Astrocyte of the cerebellum (primary cell): ENCODE results near the gene PRKCE.

Experiments used
- DNase-seq: peaks from one replicate; pipeline ENCODE4 v3.0.0-alpha.2; 2011; ENCODE audit warnings: low read depth
- H3K4me3 ChIP-seq: 2 replicates; pipeline ENCODE4 v1.5.1; 2011; ENCODE audit warnings: mild to moderate bottlenecking, low read depth, low read length, moderate library complexity
- in situ Hi-C: cut with HindIII; loops from 2 replicates; pipeline ENCODE4 v1.10.0; 2017; ENCODE audit warnings: low sequenced_read_pairs
- TF ChIP-seq, protein P1 (sequence below): IDR thresholded peaks from 2 replicates; pipeline ENCODE4 v1.5.1; 2012; ENCODE audit warnings: low read length, low read depth, moderate library complexity, mild to moderate bottlenecking; ENCODE audit errors: missing control alignments

PRKCE gene

DNA sequence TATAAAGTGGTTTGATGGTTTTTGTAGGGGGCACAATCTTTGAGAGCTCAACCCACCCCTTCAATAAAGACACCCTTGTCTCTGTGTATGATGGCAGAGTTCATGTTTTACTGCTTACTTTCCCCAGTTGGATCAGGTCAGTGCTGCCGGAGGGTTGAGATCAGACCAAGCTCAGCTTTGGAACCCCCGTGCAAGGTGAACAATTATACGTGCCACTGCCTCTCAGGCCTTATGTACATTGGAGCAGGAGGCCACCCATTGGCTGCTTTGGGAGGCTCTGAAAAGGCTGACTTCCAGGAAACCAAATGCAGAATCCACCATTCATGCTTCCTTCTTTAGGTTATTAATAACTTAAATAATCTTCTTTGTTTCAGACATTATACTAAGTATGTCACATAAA lies 542.4 kb downstream of the PRKCE start:
- H3K4me3 ChIP-seq, result no peak overlapping the region
- DNase-seq, result no peak
- in situ Hi-C loops, result no loop called here
- TF ChIP-seq, protein P1, sequence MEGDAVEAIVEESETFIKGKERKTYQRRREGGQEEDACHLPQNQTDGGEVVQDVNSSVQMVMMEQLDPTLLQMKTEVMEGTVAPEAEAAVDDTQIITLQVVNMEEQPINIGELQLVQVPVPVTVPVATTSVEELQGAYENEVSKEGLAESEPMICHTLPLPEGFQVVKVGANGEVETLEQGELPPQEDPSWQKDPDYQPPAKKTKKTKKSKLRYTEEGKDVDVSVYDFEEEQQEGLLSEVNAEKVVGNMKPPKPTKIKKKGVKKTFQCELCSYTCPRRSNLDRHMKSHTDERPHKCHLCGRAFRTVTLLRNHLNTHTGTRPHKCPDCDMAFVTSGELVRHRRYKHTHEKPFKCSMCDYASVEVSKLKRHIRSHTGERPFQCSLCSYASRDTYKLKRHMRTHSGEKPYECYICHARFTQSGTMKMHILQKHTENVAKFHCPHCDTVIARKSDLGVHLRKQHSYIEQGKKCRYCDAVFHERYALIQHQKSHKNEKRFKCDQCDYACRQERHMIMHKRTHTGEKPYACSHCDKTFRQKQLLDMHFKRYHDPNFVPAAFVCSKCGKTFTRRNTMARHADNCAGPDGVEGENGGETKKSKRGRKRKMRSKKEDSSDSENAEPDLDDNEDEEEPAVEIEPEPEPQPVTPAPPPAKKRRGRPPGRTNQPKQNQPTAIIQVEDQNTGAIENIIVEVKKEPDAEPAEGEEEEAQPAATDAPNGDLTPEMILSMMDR, result no peak

DNA sequence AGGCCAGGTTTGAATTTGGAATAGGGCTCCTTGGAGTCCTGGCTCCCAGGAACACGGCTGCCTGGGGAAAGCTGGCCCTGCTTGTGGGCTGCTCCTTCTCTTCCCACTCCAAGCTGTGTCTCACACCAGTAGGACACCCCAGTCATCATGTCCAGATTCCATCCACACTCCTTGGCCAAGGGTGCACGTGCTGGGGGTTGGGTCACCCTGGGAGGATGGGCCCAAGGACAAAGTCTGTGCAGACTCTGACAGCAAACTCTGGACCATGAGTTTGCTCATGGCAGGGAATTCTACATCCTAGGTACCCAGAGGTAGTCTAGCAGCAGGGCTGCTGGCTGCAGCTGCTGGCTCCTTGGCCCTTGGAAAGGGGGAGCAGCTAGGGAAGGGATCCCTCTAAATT lies 543.4 kb downstream of the PRKCE start:
- in situ Hi-C loops, result no loop called here
- TF ChIP-seq, protein P1, result no peak
- DNase-seq, result no peak
- no peak overlapping the region for H3K4me3 ChIP-seq

DNA sequence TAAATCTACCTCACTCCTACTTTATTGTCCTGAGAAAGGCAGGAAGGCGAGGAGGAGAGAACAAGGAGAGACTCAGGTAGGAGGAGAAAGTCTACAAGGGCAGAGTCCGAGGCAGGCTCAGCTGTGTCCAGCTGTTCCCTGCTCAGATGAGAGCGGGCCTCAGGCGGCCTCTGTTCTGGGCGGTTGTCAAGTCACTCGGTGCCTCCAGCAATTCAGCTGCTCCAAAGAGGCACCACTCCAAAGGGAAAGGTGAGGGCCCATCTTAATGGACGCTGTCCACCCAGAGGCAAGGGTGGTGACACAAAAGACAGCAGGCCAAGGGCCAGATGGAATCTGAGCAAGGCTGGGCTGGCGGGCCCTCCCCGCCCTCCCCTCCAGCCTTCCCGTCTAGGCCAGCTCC lies 544.3 kb downstream of the PRKCE start:
- in situ Hi-C loops, result no loop called here
- no peak overlapping the region for H3K4me3 ChIP-seq
- TF ChIP-seq, protein P1, result no peak
- DNase-seq, result no peak

DNA sequence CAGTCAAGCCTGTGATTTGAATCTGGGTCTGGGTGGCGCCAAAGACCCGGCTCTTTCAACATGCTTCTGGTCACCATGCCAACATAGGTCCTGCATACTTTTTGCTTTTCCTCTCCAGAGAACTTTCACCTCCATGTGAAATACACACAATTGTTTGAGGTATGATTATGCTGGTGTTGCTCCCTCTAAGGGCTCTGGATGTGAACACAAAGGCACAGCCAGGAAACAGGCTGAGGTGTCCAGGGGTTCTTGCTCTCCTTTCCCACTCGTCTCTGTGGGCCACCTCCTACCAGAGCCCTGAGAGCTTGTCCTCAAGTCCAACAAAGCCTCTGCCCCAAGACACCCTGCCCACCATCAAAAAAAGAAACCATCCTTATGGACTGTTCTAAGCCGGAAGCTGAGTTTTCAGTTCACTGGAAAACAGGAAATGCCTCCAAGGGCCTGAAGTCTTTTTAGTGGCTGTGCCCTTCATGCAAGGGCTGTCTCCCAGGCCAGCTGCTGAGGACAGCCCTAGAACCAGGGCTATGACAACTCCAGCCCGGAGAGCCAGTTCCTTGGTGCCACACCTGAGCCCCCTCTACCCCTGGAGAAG lies 545.5 kb downstream of the PRKCE start:
- in situ Hi-C loops, result no loop called here
- TF ChIP-seq, protein P1, result no peak
- DNase-seq, result no peak
- H3K4me3 ChIP-seq, result no peak overlapping the region

DNA sequence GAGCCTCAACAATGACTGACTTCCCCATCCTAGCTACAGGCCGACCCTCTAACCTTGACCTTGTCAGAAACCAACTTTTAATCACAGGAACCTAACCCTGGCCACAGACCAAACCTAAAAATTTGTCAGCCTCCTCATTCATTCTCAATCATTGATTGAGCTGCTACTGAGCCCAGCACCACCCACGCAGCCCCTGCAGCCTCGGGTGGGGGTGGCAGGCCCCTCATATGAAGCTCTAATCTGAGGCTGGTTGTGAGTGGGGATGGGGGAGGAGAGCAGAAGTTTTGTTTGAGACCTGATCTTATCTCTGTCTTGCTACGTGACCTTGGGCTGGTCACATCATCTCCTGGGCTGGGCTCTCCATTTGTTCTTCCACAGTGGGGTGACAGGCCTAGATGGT lies 546.2 kb downstream of the PRKCE start:
- H3K4me3 ChIP-seq, result no peak overlapping the region
- in situ Hi-C loops, result no loop called here
- no peak for DNase-seq
- TF ChIP-seq, protein P1, result no peak

DNA sequence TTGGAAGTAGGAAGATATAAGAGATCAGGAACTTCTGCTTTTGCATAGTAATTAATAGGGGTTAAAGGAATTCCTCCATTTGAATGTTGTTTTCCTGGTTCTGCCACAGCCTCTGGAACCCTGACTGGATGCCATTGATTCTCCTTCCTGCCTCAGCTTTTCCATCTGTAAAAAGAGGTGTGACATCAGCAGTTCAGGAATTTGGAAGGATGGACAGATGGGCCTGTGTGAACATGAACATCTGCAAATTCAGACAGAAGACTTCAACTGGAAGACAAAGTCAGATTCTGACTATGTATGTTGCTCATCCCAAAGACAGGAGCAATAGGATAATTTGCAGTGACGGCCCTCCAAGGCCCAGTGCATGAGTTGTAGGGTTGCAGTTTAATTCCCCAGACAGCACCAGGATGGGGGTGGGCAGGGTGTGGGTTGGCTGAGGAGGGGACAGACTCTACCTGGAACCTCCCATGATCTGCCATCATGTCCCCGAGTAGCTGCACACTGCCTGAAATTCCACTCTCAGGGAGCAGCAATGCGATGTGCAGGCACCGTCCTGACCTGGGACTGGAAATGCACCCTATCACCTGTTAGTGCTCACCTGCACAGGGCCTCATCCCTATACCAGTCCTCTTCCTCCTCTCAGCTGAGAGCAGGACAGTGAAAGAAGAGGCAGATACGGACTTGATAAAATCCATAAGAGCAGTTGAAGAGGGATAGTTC lies 546.8 kb downstream of the PRKCE start:
- no peak for DNase-seq
- in situ Hi-C loops, result no loop called here
- TF ChIP-seq, protein P1, result no peak

More for the DNA sequence above, 546.8 kb downstream of the PRKCE start:
- no peak overlapping the region for H3K4me3 ChIP-seq
